ENCODE data around the gene SMURF2. TPM values are rescaled to one million over a fixed set of nuclear protein-coding genes. Genes with fewer than 3 reads are reported as not detected.

The SMURF2 gene
- polyA plus RNA-seq, 1 donor from 2014 or later: 55.2 TPM

DNA sequence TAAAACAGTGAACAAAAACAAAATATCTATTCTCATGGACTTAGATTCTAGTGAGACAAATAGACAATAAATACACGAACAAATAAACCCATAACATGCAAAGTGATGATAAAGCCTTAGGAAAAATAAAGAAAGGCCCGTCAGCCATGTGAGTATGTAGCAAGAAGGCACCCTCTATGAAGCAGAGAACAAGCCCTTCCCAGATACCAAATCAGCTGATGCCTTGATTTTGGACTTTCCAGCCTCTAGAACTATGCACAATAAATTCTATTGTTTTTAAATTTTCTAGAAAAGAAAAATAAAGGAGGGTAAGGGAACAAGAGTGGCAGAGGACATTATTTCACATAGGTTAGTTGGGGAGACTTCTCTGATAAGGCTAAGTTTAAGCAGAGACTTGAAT, 40.7 kb upstream of the SMURF2 start:
- Histone ChIP-seq H2AFZ (ENCODE audit: low read depth, low read length) (no peak overlapping the region), H3K9ac (ENCODE audit: low read length) (no peak overlapping the region), H4K20me1 (ENCODE audit: insufficient read depth) (no peaks in the 10 kb centered on the region), H3K4me3 (ENCODE audit: low read length) (no peak overlapping the region), H3K9me2 (ENCODE audit: insufficient read depth, low read length) (no peaks in the 10 kb centered on the region), H3K27me3 (ENCODE audit: insufficient read depth, low read depth, low read length) (no peaks in the 10 kb centered on the region), H3K9me3 (ENCODE audit: low read length) (no peaks in the 10 kb centered on the region), H3K27ac (ENCODE audit: low read length) (no peak overlapping the region), H3K79me2 (replicated peaks; ENCODE audit: insufficient read depth, low read length) (no peaks in the 10 kb centered on the region), H3K36me3 (ENCODE audit: insufficient read depth, low read length) (no peaks in the 10 kb centered on the region), H3F3A (ENCODE audit: insufficient read depth, low read length, poor library complexity, severe bottlenecking) (no peaks in the 10 kb centered on the region), H3K4me2 (ENCODE audit: low read length) (no peak overlapping the region)
- TF ChIP-seq RAD21 (conservative IDR thresholded peaks at IDR 0.05): no peak
- no peak for TF ChIP-seq EP300 (conservative IDR thresholded peaks at IDR 0.05; ENCODE audit: poor library complexity, severe bottlenecking)
- TF ChIP-seq, protein P1, sequence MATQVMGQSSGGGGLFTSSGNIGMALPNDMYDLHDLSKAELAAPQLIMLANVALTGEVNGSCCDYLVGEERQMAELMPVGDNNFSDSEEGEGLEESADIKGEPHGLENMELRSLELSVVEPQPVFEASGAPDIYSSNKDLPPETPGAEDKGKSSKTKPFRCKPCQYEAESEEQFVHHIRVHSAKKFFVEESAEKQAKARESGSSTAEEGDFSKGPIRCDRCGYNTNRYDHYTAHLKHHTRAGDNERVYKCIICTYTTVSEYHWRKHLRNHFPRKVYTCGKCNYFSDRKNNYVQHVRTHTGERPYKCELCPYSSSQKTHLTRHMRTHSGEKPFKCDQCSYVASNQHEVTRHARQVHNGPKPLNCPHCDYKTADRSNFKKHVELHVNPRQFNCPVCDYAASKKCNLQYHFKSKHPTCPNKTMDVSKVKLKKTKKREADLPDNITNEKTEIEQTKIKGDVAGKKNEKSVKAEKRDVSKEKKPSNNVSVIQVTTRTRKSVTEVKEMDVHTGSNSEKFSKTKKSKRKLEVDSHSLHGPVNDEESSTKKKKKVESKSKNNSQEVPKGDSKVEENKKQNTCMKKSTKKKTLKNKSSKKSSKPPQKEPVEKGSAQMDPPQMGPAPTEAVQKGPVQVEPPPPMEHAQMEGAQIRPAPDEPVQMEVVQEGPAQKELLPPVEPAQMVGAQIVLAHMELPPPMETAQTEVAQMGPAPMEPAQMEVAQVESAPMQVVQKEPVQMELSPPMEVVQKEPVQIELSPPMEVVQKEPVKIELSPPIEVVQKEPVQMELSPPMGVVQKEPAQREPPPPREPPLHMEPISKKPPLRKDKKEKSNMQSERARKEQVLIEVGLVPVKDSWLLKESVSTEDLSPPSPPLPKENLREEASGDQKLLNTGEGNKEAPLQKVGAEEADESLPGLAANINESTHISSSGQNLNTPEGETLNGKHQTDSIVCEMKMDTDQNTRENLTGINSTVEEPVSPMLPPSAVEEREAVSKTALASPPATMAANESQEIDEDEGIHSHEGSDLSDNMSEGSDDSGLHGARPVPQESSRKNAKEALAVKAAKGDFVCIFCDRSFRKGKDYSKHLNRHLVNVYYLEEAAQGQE (IDR thresholded peaks at IDR 0.05; ENCODE audit: borderline replicate concordance): no peak
- no peak for TF ChIP-seq MXI1 (conservative IDR thresholded peaks at IDR 0.05; ENCODE audit: poor library complexity, severe bottlenecking)
- TF ChIP-seq TAF1 (IDR thresholded peaks at IDR 0.05; ENCODE audit: low read depth): no peak
- TF ChIP-seq SMC3 (conservative IDR thresholded peaks at IDR 0.05; ENCODE audit: poor library complexity): no peak
- no peak for TF ChIP-seq EZH2 (IDR thresholded peaks at IDR 0.05; ENCODE audit: borderline replicate concordance, insufficient read depth, low read length, poor library complexity, severe bottlenecking)
- TF ChIP-seq, protein P2, sequence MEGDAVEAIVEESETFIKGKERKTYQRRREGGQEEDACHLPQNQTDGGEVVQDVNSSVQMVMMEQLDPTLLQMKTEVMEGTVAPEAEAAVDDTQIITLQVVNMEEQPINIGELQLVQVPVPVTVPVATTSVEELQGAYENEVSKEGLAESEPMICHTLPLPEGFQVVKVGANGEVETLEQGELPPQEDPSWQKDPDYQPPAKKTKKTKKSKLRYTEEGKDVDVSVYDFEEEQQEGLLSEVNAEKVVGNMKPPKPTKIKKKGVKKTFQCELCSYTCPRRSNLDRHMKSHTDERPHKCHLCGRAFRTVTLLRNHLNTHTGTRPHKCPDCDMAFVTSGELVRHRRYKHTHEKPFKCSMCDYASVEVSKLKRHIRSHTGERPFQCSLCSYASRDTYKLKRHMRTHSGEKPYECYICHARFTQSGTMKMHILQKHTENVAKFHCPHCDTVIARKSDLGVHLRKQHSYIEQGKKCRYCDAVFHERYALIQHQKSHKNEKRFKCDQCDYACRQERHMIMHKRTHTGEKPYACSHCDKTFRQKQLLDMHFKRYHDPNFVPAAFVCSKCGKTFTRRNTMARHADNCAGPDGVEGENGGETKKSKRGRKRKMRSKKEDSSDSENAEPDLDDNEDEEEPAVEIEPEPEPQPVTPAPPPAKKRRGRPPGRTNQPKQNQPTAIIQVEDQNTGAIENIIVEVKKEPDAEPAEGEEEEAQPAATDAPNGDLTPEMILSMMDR (IDR thresholded peaks at IDR 0.05; ENCODE audit: poor library complexity, severe bottlenecking): no peak
- TF ChIP-seq POLR2AphosphoS5 (IDR thresholded peaks at IDR 0.05): no peak

DNA sequence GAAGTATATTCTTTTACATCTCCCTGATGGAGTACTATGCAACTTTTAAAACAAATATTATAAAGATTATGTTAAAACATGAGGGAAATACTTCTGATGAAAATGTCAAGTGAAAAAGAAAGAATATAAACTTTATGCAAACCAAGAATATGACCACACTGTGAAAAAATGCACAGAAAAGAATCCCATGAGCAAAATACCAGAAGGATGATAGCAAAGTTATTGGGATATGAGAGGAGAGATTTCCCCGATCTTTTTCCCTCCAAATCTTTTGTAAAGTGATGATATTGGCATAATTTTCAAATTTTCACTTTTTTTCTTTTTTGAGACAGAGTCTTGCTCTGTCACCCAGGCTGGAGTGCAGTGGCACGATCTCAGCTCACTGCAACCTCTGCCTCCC, 36.6 kb upstream of the SMURF2 start:
- Histone ChIP-seq H3K9me2 (ENCODE audit: insufficient read depth, low read length) (no peaks in the 10 kb centered on the region), H3K79me2 (replicated peaks; ENCODE audit: insufficient read depth, low read length) (no peaks in the 10 kb centered on the region), H3K4me3 (ENCODE audit: low read length) (no peak overlapping the region), H3K27ac (ENCODE audit: low read length) (no peak overlapping the region), H2AFZ (ENCODE audit: low read depth, low read length) (no peak overlapping the region), H3K36me3 (ENCODE audit: insufficient read depth, low read length) (no peaks in the 10 kb centered on the region), H3K27me3 (ENCODE audit: insufficient read depth, low read depth, low read length) (no peaks in the 10 kb centered on the region), H3K9ac (ENCODE audit: low read length) (no peak overlapping the region), H3K4me2 (ENCODE audit: low read length) (no peak overlapping the region), H4K20me1 (ENCODE audit: insufficient read depth) (no peaks in the 10 kb centered on the region), H3K9me3 (ENCODE audit: low read length) (no peaks in the 10 kb centered on the region), H3F3A (ENCODE audit: insufficient read depth, low read length, poor library complexity, severe bottlenecking) (no peaks in the 10 kb centered on the region)
- TF ChIP-seq EP300 (conservative IDR thresholded peaks at IDR 0.05; ENCODE audit: poor library complexity, severe bottlenecking) (no peak), MXI1 (conservative IDR thresholded peaks at IDR 0.05; ENCODE audit: poor library complexity, severe bottlenecking) (no peak), RAD21 (conservative IDR thresholded peaks at IDR 0.05) (no peak), EZH2 (IDR thresholded peaks at IDR 0.05; ENCODE audit: borderline replicate concordance, insufficient read depth, low read length, poor library complexity, severe bottlenecking) (no peak), SMC3 (conservative IDR thresholded peaks at IDR 0.05; ENCODE audit: poor library complexity) (no peak), POLR2AphosphoS5 (IDR thresholded peaks at IDR 0.05) (no peak), TAF1 (IDR thresholded peaks at IDR 0.05; ENCODE audit: low read depth) (no peak)
- TF ChIP-seq, protein P1 (IDR thresholded peaks at IDR 0.05; ENCODE audit: borderline replicate concordance): no peak
- TF ChIP-seq, protein P2 (IDR thresholded peaks at IDR 0.05; ENCODE audit: poor library complexity, severe bottlenecking): no peak

Data from neural cell (in vitro differentiated cells).